H7 (cell line): Measurements from ENCODE around the gene EYS. TPM values are rescaled to one million over a fixed set of nuclear protein-coding genes. Genes with fewer than 3 reads are reported as not detected.
"Not testable (repeated sequence)": the region's sequence is repeated elsewhere in the genome, so short reads cannot be mapped to it uniquely, and the experiment has no call there.

Source experiments
- DNase-seq: peaks from one replicate; pipeline ENCODE4 v3.0.0; 2012
- H3K27me3 ChIP-seq: 2 replicates; pipeline ENCODE4 v1.6.0; 2011; ENCODE audit warnings: mild to moderate bottlenecking, low read length; ENCODE audit not compliant: control insufficient read depth, insufficient read depth
- H3K36me3 ChIP-seq: replicated peaks from 2 replicates; pipeline ENCODE4 v1.5.1; 2011; ENCODE audit warnings: low read length; ENCODE audit not compliant: control insufficient read depth, insufficient read depth
- H3K4me3 ChIP-seq: 2 replicates; pipeline ENCODE4 v1.5.1; 2011; ENCODE audit warnings: low read depth, mild to moderate bottlenecking, control low read depth, low read length, moderate library complexity; ENCODE audit not compliant: insufficient read depth
- total RNA-seq: library from RNA; depleted of rRNA; stranded (reverse); fragments of >200 nt; shearing (Covaris generic); gene quantifications from 2 replicates; pipeline ENCODE4 v1.2.3, GENCODE V29; 2014

The EYS gene
- total RNA-seq, 1 experiment from 2014 or later, result 0.10 TPM

- H3K4me3 ChIP-seq, result no peak overlapping the region
- no peaks in the 10 kb centered on the region for H3K36me3 ChIP-seq
- no peak for DNase-seq
- H3K27me3 ChIP-seq, result no peaks in the 10 kb centered on the region
These were observed 608.7 kb downstream of the EYS start for GRCh38 chr6:65098349-65098748.

DNA sequence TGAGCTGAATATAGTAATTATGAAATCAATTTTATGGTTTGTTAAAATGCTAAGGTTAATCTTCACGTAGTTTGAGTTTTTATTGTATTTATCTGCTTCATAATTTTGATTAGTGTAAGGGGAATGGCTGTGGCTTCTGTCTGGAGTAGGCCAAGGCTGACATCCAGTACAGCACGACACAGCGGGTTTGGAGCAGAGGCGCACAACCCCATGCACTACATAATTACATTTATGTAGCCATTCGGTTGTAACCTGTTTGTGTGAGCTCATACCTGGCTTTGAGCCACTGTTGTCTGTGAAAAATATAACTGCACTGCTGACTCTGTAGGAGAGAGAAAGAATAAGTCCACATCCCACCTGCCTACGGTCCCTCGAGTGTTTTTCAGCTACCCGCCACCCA is 615.5 kb downstream of the EYS start:
- no peaks in the 10 kb centered on the region for H3K36me3 ChIP-seq
- no peak for DNase-seq
- no peaks in the 10 kb centered on the region for H3K27me3 ChIP-seq

GRCh38 chr6:65088575-65088974 is 618.5 kb downstream of the EYS start:
- DNase-seq, result no peak

More for the DNA sequence above, 615.5 kb downstream of the EYS start:
- no peak overlapping the region for H3K4me3 ChIP-seq

DNA sequence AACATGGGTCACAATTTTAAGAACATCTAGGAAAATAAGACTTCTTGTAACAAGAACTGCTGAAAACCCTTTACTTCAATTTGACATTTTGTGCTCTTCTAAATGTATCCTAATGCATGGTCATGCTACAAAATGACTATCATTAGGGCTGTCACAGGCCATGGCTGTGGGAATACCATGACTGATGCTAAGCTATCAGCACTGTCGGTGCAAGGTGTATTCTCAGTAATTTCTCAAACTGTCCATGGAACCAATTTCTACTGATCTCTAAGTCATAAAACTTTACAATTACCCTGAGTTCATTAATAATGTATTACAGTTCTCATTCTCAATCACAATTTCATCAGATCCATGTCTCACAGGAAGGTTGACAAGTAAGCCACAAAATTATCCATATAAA is 625.3 kb downstream of the EYS start:
- DNase-seq, result no peak
- Histone ChIP-seq H3K27me3 (no peaks in the 10 kb centered on the region), H3K36me3 (no peaks in the 10 kb centered on the region)

More at GRCh38 chr6:65088575-65088974, 618.5 kb downstream of the EYS start:
- H3K4me3 ChIP-seq, result no peak overlapping the region
- no peaks in the 10 kb centered on the region for H3K27me3 ChIP-seq
- H3K36me3 ChIP-seq, result no peaks in the 10 kb centered on the region

GRCh38 chr6:65075705-65076230 is 631.3 kb downstream of the EYS start:
- no peaks in the 10 kb centered on the region for H3K36me3 ChIP-seq
- no peak for DNase-seq
- no peaks in the 10 kb centered on the region for H3K27me3 ChIP-seq
- H3K4me3 ChIP-seq, result no peak overlapping the region

More for the DNA sequence above, 625.3 kb downstream of the EYS start:
- no peak overlapping the region for H3K4me3 ChIP-seq

- DNase-seq, result no peak
- Histone ChIP-seq H3K36me3 (no peaks in the 10 kb centered on the region), H3K27me3 (no peaks in the 10 kb centered on the region), H3K4me3 (no peak overlapping the region)
These were observed 634.5 kb downstream of the EYS start for GRCh38 chr6:65072500-65072899.

- no peaks in the 10 kb centered on the region for H3K27me3 ChIP-seq
- H3K4me3 ChIP-seq, result no peak overlapping the region
- H3K36me3 ChIP-seq, result no peaks in the 10 kb centered on the region
- DNase-seq, result no peak
These were observed 635.5 kb downstream of the EYS start for GRCh38 chr6:65071480-65071879.

- no peak overlapping the region for H3K4me3 ChIP-seq
- DNase-seq, result no peak
These were observed 642.2 kb downstream of the EYS start for GRCh38 chr6:65064844-65065243.

GRCh38 chr6:65059568-65059967 is 647.5 kb downstream of the EYS start:
- DNase-seq, result no peak
- Histone ChIP-seq H3K27me3 (no peaks in the 10 kb centered on the region), H3K4me3 (no peak overlapping the region), H3K36me3 (no peaks in the 10 kb centered on the region)

More at GRCh38 chr6:65064844-65065243, 642.2 kb downstream of the EYS start:
- Histone ChIP-seq H3K27me3 (no peaks in the 10 kb centered on the region), H3K36me3 (no peaks in the 10 kb centered on the region)

- Histone ChIP-seq H3K4me3 (no peak overlapping the region), H3K36me3 (no peaks in the 10 kb centered on the region), H3K27me3 (no peaks in the 10 kb centered on the region)
- no peak for DNase-seq
These were observed 651.5 kb downstream of the EYS start for GRCh38 chr6:65055545-65055944.

DNA sequence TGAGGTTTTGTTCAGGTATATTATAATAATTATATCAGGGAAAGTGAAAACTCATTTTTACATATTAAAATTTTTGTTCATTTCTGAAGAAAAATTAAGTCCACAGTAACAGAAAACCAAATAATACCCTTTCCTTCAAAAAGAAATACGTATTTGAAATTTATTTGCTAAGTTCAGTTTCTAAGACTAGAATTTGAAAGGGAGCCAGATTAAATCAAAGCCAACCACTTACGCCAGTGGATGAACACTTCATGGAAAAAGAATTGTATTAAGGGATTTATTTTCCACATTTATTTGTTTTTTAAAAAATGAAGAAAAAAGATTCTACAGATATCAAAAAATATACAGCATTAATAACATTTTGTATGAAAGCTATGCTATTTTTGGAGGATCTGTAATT is 654.4 kb downstream of the EYS start:
- DNase-seq, result no peak
- no peak overlapping the region for H3K4me3 ChIP-seq

GRCh38 chr6:65045801-65046200 is 661.2 kb downstream of the EYS start:
- no peak for DNase-seq
- Histone ChIP-seq H3K27me3 (no peaks in the 10 kb centered on the region), H3K36me3 (no peaks in the 10 kb centered on the region), H3K4me3 (no peak overlapping the region)

More for the DNA sequence above, 654.4 kb downstream of the EYS start:
- Histone ChIP-seq H3K36me3 (no peaks in the 10 kb centered on the region), H3K27me3 (no peaks in the 10 kb centered on the region)

- Histone ChIP-seq H3K4me3 (no peak overlapping the region), H3K36me3 (no peaks in the 10 kb centered on the region), H3K27me3 (no peaks in the 10 kb centered on the region)
- no peak for DNase-seq
These were observed 693.0 kb downstream of the EYS start for GRCh38 chr6:65014006-65014405.

- no peaks in the 10 kb centered on the region for H3K27me3 ChIP-seq
- no peak for DNase-seq
- H3K36me3 ChIP-seq, result no peaks in the 10 kb centered on the region
- no peak overlapping the region for H3K4me3 ChIP-seq
These were observed 700.2 kb downstream of the EYS start for GRCh38 chr6:65006788-65007187.

GRCh38 chr6:65004283-65004682 is 702.7 kb downstream of the EYS start:
- DNase-seq, result no peak
- no peak overlapping the region for H3K4me3 ChIP-seq
- no peaks in the 10 kb centered on the region for H3K27me3 ChIP-seq
- H3K36me3 ChIP-seq, result no peaks in the 10 kb centered on the region

DNA sequence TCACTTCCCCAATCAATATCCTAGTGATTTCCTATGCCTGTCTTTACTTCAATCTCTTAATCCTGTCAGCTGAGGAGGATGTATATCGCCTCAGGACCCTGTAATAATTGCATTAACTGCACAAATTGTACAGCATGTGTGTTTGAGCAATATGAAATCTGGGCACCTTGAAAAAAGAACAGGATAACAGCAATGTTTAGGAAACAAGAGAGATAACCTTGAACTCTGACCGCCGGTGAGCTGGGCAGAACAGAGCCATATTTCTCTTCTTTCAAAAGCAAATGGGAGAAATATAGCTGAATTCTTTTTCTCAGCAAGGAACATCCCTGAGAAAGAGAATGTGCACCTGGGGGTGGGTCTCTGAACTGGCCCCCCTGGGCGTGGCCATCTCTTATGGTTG is 704.1 kb downstream of the EYS start:
- not testable (repeated sequence) for DNase-seq, H3K4me3 ChIP-seq, H3K36me3 ChIP-seq, H3K27me3 ChIP-seq
